Activated B cell treated with CpG ODN at 0.5 μM for 24 hours (primary cell): ENCODE data around the gene EGFR. TPM values are rescaled to one million over a fixed set of nuclear protein-coding genes. Genes with fewer than 3 reads are reported as not detected.

Source experiments
- ATAC-seq: fragments of 200-7000 bp; cut with Tn5 transposase; one replicate; pipeline ENCODE4 v1.10.0; 2021; ENCODE audit warnings: low read depth, mild to moderate bottlenecking, moderate library complexity
- CTCF ChIA-PET: fragments of 350-600 bp; sonication (Branson Sonifier 250); formaldehyde crosslinking; loops from one replicate; lab custom pipeline; 2021; ENCODE audit warnings: antibody characterized with exemption; lab: Charles Lee
- POLR2A ChIA-PET: fragments of 350-600 bp; sonication (Branson Sonifier 250); formaldehyde crosslinking; loops from one replicate; lab custom pipeline; 2021; ENCODE audit warnings: antibody characterized with exemption; lab: Charles Lee
- DNase-seq: peaks from one replicate; pipeline ENCODE4 v3.0.0; 2022
- H3K27ac Mint-ChIP-seq: one replicate; pipeline ENCODE4 v1.8.0; 2020; ENCODE audit warnings: mixed read lengths
- H3K27me3 Mint-ChIP-seq: one replicate; pipeline ENCODE4 v1.8.0; 2021; ENCODE audit warnings: mixed read lengths
- H3K36me3 Mint-ChIP-seq: one replicate; pipeline ENCODE4 v1.8.0; 2021; ENCODE audit warnings: low read depth, mixed read lengths
- H3K4me1 Mint-ChIP-seq: one replicate; pipeline ENCODE4 v1.8.0; 2021; ENCODE audit warnings: mixed read lengths
- H3K4me3 Mint-ChIP-seq: one replicate; pipeline ENCODE4 v1.8.0; 2020; ENCODE audit warnings: mild to moderate bottlenecking, mixed read lengths
- H3K9me3 Mint-ChIP-seq: one replicate; pipeline ENCODE4 v1.8.0; 2020; ENCODE audit warnings: mixed read lengths
- intact Hi-C: fragments of 100-400 bp; cut with micrococcal nuclease; formaldehyde crosslinking; loops from one replicate; pipeline ENCODE4 v1.15.1; 2024
- total RNA-seq: library from RNA; stranded (reverse); gene quantifications from 2 replicates; pipeline ENCODE4 v1.2.3, GENCODE V29; 2022
- TF ChIP-seq, protein P1 (sequence below): fragments of 200-600 bp; IDR thresholded peaks from one replicate; pipeline ENCODE4 v1.8.0; 2022; ENCODE audit warnings: antibody characterized with exemption, mild to moderate bottlenecking

EGFR gene
- total RNA-seq, 1 donor from 2014 or later = not detected

DNA sequence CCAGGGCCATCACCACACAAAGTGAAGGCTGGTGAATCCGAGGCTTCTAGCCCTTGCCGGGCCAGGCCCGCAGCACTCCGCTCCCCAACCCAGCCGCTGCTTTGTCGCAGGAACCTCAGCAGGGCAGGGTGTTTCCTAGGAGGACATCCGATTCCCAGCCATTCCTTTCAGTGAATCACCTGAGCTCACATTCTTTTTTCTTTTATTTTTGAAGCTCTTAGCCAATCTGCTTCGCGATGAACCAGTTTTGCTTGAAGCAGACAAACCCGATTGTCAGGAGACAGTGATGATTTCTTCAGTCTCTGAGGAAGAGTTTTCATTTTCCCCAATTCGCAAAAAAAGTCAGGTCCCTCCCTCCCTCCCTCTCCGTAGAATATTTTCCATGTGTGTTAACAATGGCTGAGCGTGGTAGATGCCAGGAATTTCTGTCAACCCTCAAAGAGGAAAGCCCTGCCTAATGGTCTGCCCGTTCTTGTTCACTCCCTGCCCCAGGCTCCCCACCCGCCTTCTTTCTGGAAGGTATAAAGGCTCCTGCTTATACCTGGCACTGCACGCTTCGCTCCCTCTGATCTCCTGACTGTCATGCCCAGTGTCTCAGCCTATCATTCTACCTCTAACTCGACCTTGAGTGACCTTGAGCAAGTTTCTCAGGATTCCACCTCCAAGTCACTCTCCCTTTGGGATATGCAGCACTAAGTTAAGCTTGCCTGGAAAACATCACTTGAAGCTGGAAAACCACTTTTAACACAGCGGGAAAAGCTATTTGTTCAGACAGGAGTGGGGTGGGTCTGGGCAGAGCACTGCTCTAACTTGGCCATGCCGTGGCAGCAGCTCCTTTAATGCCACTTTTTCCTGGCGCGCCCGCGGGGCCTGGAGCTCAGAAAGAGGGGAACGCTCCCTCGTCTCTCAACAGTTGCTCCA, 35.1 kb downstream of the EGFR start:
- intact Hi-C loops = no loop called here
- TF ChIP-seq, protein P1, sequence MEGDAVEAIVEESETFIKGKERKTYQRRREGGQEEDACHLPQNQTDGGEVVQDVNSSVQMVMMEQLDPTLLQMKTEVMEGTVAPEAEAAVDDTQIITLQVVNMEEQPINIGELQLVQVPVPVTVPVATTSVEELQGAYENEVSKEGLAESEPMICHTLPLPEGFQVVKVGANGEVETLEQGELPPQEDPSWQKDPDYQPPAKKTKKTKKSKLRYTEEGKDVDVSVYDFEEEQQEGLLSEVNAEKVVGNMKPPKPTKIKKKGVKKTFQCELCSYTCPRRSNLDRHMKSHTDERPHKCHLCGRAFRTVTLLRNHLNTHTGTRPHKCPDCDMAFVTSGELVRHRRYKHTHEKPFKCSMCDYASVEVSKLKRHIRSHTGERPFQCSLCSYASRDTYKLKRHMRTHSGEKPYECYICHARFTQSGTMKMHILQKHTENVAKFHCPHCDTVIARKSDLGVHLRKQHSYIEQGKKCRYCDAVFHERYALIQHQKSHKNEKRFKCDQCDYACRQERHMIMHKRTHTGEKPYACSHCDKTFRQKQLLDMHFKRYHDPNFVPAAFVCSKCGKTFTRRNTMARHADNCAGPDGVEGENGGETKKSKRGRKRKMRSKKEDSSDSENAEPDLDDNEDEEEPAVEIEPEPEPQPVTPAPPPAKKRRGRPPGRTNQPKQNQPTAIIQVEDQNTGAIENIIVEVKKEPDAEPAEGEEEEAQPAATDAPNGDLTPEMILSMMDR = no peak
- ChIA-PET POLR2A (interaction anchor here (0.7 kb wide), 1 partner anchor 12 kb away, joined by 3 read pairs; no protein-coding TSS in a partner anchor), CTCF (no interaction called here)
- no peak for DNase-seq
- no peak overlapping the region for H3K4me3 Mint-ChIP-seq
- no peak overlapping the region for H3K27ac Mint-ChIP-seq
- no peaks in the 10 kb centered on the region for H3K36me3 Mint-ChIP-seq
- peaks cover 6% of the 10 kb centered on the region for H3K27me3 Mint-ChIP-seq
- ATAC-seq = no peak
- H3K9me3 Mint-ChIP-seq = peaks cover 4% of the 10 kb centered on the region
- H3K4me1 Mint-ChIP-seq = no peaks in the 10 kb centered on the region

DNA sequence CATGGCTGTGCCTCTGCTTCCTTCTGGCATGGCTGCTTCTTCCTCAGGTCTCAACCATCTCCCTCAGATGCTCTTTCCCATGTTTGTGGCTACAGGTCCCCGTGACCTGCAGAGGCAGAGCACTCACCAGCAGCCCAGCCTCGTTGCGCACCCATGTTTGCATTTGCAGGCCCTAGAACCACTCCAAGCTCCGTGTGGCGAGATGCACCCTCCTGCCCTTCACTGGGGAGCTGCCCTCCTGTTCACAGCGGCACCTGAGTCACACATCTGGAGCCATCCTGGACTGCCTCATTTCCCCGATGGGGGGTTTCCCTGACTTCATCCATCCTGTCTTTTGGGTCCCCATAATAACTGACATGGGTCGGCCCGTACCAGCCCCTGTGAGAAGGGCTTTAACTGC, 35.9 kb downstream of the EGFR start:
- Mint-ChIP-seq H3K36me3 (no peaks in the 10 kb centered on the region), H3K4me1 (no peaks in the 10 kb centered on the region), H3K27ac (no peak overlapping the region), H3K9me3 (peaks cover 4% of the 10 kb centered on the region), H3K4me3 (no peak overlapping the region), H3K27me3 (peaks cover 5% of the 10 kb centered on the region)
- no peak for ATAC-seq
- no peak for DNase-seq
- ChIA-PET POLR2A (no interaction called here), CTCF (no interaction called here)
- intact Hi-C loops = no loop called here
- TF ChIP-seq, protein P1 = no peak

DNA sequence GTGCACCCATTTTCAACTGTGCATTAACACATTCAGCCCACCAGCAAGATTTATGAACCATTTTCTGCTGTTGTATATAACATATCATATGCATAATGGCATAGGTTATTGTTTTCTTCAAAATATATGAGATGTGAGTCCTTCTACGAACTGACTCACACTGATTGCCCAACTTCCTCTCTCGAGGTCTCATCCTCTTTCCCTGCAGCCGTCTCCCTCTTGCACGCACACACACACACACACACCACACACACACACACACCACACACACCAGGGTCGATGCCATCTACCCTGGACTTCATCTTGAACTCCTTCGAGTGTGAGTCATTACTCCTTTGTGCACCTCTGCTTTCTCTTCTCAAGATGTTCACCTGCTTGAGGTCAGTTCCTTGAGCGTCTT, 36.7 kb downstream of the EGFR start:
- H3K27ac Mint-ChIP-seq = no peak overlapping the region
- no peak overlapping the region for H3K4me3 Mint-ChIP-seq
- DNase-seq (no peak), ATAC-seq (no peak)
- no peaks in the 10 kb centered on the region for H3K36me3 Mint-ChIP-seq
- TF ChIP-seq, protein P1 = no peak
- peaks cover 5% of the 10 kb centered on the region for H3K27me3 Mint-ChIP-seq
- H3K9me3 Mint-ChIP-seq = peaks cover 4% of the 10 kb centered on the region
- ChIA-PET CTCF (no interaction called here), POLR2A (no interaction called here)
- no peaks in the 10 kb centered on the region for H3K4me1 Mint-ChIP-seq
- intact Hi-C loops = no loop called here

DNA sequence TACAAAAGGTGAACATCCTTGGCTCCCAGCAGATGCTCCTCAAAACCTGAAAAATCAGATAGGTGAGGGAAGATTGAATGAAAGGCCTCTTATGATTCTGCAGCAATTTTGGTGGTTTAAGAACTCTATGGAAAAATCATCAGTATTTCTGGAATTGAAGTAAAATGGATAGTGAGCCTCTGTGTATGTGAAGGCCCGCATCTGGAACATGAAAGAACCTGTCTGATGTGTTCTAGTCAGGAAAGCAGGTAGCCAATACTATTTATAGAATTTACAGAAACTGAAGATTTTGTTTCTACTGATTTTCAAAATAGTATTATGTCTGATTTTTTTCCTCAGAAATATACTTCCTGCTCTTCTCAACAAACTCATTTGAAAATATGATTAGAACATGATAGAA, 37.3 kb downstream of the EGFR start:
- peaks cover 5% of the 10 kb centered on the region for H3K27me3 Mint-ChIP-seq
- H3K4me3 Mint-ChIP-seq = no peak overlapping the region
- intact Hi-C loops = no loop called here
- CTCF ChIA-PET = interaction anchor here (1.0 kb wide), 1 partner anchor 199 kb away, joined by 3 read pairs; no protein-coding TSS in a partner anchor
- no peak for ATAC-seq
- no peak for DNase-seq
- no peaks in the 10 kb centered on the region for H3K4me1 Mint-ChIP-seq
- H3K36me3 Mint-ChIP-seq = no peaks in the 10 kb centered on the region
- H3K27ac Mint-ChIP-seq = no peak overlapping the region
- POLR2A ChIA-PET = no interaction called here
- TF ChIP-seq, protein P1 = no peak
- H3K9me3 Mint-ChIP-seq = peaks cover 4% of the 10 kb centered on the region
